ENCODE measurements around the gene ACVRL1.

GRCh38 chr12:51920046-51920445 is 12.7 kb downstream of the ACVRL1 start:
- TF ChIP-seq POLR2A (IDR thresholded peaks at IDR 0.05) (no peak), EP300 (IDR thresholded peaks at IDR 0.05) (no peak), CTCF (IDR thresholded peaks at IDR 0.05) (no peak)

Data from suprapubic skin (tissue), 3 donors.